ENCODE results near the gene ZFHX3. TPM values are rescaled to one million over a fixed set of nuclear protein-coding genes. Genes with fewer than 3 reads are reported as not detected.
A peak's percentile ranks its signal among the peaks of the same experiment; 100 is the strongest.
"Not testable (repeated sequence)": the region's sequence is repeated elsewhere in the genome, so short reads cannot be mapped to it uniquely, and the experiment has no call there.

ZFHX3 gene
- total RNA-seq, 1 experiment from 2014 or later, result 21.8 TPM

GRCh38 chr16:72996291-72997062 is 51.5 kb downstream of the ZFHX3 start:
- intact Hi-C loops (cut with micrococcal nuclease; ENCODE audit: unreplicated experiment), result no loop called here
- Histone ChIP-seq H3K36me3 (ENCODE audit: insufficient read depth, low read length, poor library complexity, severe bottlenecking) (no peaks in the 10 kb centered on the region), H3K4me1 (ENCODE audit: insufficient read depth, low read length, poor library complexity, severe bottlenecking) (peaks cover 57% of the 10 kb centered on the region), H3K9me3 (ENCODE audit: low read depth, low read length, poor library complexity, severe bottlenecking) (no peaks in the 10 kb centered on the region), H3K27me3 (replicated peaks; ENCODE audit: insufficient read depth, low read depth, low read length, poor library complexity) (no peaks in the 10 kb centered on the region), H3K4me3 (ENCODE audit: low read depth, low read length, poor library complexity, severe bottlenecking) (no peak overlapping the region), H3K27ac (ENCODE audit: low read depth, low read length, poor library complexity, severe bottlenecking) (no peak overlapping the region)
- ChIA-PET POLR2A (ENCODE audit: low non-redundant PET) (no interaction called here), CTCF (no interaction called here)
- no peak for DNase-seq (ENCODE audit: low spot score)
- TF ChIP-seq CTCF (conservative IDR thresholded peaks at IDR 0.05; ENCODE audit: low read depth, low read length), result no peak
- TF ChIP-seq EZH2 (IDR thresholded peaks at IDR 0.05; ENCODE audit: borderline replicate concordance, low read depth, low read length, poor library complexity, severe bottlenecking), result no peak
- no TSS peak for BruUV-seq (replicated peaks)

- H3K27me3 ChIP-seq (replicated peaks; ENCODE audit: insufficient read depth, low read depth, low read length, poor library complexity); H3K36me3 ChIP-seq (ENCODE audit: insufficient read depth, low read length, poor library complexity, severe bottlenecking); H3K9me3 ChIP-seq (ENCODE audit: low read depth, low read length, poor library complexity, severe bottlenecking); BruUV-seq (replicated peaks); intact Hi-C loops (cut with micrococcal nuclease; ENCODE audit: unreplicated experiment); POLR2A ChIA-PET (ENCODE audit: low non-redundant PET); DNase-seq (ENCODE audit: low spot score); H3K4me3 ChIP-seq (ENCODE audit: low read depth, low read length, poor library complexity, severe bottlenecking): not testable (repeated sequence)
- H3K27ac ChIP-seq (ENCODE audit: low read depth, low read length, poor library complexity, severe bottlenecking), result peak overlapping the region; percentile 48
- peaks cover 63% of the 10 kb centered on the region for H3K4me1 ChIP-seq (ENCODE audit: insufficient read depth, low read length, poor library complexity, severe bottlenecking)
- CTCF ChIA-PET, result interaction anchor here (0.5 to 1.2 kb wide), 4 partner anchors 10 to 164 kb away, joined by 3 to 5 read pairs (median 4); no protein-coding TSS in a partner anchor
These were observed 52.1 kb downstream of the ZFHX3 start for GRCh38 chr16:72995882-72996270.

GRCh38 chr16:72995151-72995881 is 52.6 kb downstream of the ZFHX3 start:
- H3K27ac ChIP-seq (ENCODE audit: low read depth, low read length, poor library complexity, severe bottlenecking), result peak overlapping the region; percentile 48
- DNase-seq (ENCODE audit: low spot score), result peak; percentile 82
- TF ChIP-seq EZH2 (IDR thresholded peaks at IDR 0.05; ENCODE audit: borderline replicate concordance, low read depth, low read length, poor library complexity, severe bottlenecking), result no peak
- peak; percentile 75 for TF ChIP-seq CTCF (conservative IDR thresholded peaks at IDR 0.05; ENCODE audit: low read depth, low read length)
- H3K36me3 ChIP-seq (ENCODE audit: insufficient read depth, low read length, poor library complexity, severe bottlenecking), result no peaks in the 10 kb centered on the region
- H3K27me3 ChIP-seq (replicated peaks; ENCODE audit: insufficient read depth, low read depth, low read length, poor library complexity), result no peaks in the 10 kb centered on the region
- ChIA-PET CTCF (interaction anchor here (0.5 to 1.2 kb wide), 5 partner anchors 10 to 163 kb away, joined by 3 to 5 read pairs (median 3); no protein-coding TSS in a partner anchor), POLR2A (ENCODE audit: low non-redundant PET) (no interaction called here)
- H3K9me3 ChIP-seq (ENCODE audit: low read depth, low read length, poor library complexity, severe bottlenecking), result no peaks in the 10 kb centered on the region
- intact Hi-C loops (cut with micrococcal nuclease; ENCODE audit: unreplicated experiment), result no loop called here
- BruUV-seq (replicated peaks), result no TSS peak
- no peak overlapping the region for H3K4me3 ChIP-seq (ENCODE audit: low read depth, low read length, poor library complexity, severe bottlenecking)
- peaks cover 64% of the 10 kb centered on the region for H3K4me1 ChIP-seq (ENCODE audit: insufficient read depth, low read length, poor library complexity, severe bottlenecking)

Data from A673 (cell line).